ENCODE results near the gene ALDH1A1.

- TF ChIP-seq, protein P1, sequence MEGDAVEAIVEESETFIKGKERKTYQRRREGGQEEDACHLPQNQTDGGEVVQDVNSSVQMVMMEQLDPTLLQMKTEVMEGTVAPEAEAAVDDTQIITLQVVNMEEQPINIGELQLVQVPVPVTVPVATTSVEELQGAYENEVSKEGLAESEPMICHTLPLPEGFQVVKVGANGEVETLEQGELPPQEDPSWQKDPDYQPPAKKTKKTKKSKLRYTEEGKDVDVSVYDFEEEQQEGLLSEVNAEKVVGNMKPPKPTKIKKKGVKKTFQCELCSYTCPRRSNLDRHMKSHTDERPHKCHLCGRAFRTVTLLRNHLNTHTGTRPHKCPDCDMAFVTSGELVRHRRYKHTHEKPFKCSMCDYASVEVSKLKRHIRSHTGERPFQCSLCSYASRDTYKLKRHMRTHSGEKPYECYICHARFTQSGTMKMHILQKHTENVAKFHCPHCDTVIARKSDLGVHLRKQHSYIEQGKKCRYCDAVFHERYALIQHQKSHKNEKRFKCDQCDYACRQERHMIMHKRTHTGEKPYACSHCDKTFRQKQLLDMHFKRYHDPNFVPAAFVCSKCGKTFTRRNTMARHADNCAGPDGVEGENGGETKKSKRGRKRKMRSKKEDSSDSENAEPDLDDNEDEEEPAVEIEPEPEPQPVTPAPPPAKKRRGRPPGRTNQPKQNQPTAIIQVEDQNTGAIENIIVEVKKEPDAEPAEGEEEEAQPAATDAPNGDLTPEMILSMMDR (IDR thresholded peaks at IDR 0.05; ENCODE audit: extremely low read depth in 1 of 2, insufficient read depth in 1 of 2, low read depth in 1 of 2, low read length in 2 of 2): no peak
- TF ChIP-seq EZH2 (IDR thresholded peaks at IDR 0.05; ENCODE audit: borderline replicate concordance, low read depth, low read length, severe bottlenecking) (no peak), POLR2AphosphoS5 (IDR thresholded peaks at IDR 0.05; ENCODE audit: insufficient read depth, low read depth, low read length) (no peak), POLR2A (IDR thresholded peaks at IDR 0.05; ENCODE audit: low read depth, low read length) (no peak), MYC (IDR thresholded peaks at IDR 0.05; ENCODE audit: low read depth, low read length) (no peak), GATA2 (IDR thresholded peaks at IDR 0.05; ENCODE audit: insufficient read depth, insufficient read length, low read depth, low read length) (no peak), MAX (IDR thresholded peaks at IDR 0.05; ENCODE audit: insufficient read depth, insufficient read length) (no peak), JUN (IDR thresholded peaks at IDR 0.05; ENCODE audit: borderline replicate concordance, insufficient read depth, insufficient read length, low read depth) (no peak)
Observed at GRCh38 chr9:72955126-72955455, 2.2 kb upstream of the ALDH1A1 start.
